Endothelial cell of umbilical vein (primary cell): ENCODE data around the gene CDYL. TPM values are rescaled to one million over a fixed set of nuclear protein-coding genes. Genes with fewer than 3 reads are reported as not detected.

ENCODE experiments used
- BruUV-seq: library from RNA; stranded (reverse); fragments of 400-500 nt; replicated peaks from 2 replicates; lab custom pipeline; 2021; lab: Mats Ljungman, UMichigan
- CTCF ChIA-PET: fragments of 300-600, 350-600 bp; sonication (Branson Sonifier 250); formaldehyde crosslinking; loops from one replicate; lab custom pipeline; 2021; ENCODE audit warnings: antibody characterized with exemption, inconsistent platforms; lab: Charles Lee
- POLR2A ChIA-PET: fragments of 300-600, 350-600 bp; sonication (Branson Sonifier 250); formaldehyde crosslinking; loops from one replicate; lab custom pipeline; 2021; ENCODE audit warnings: antibody characterized with exemption, inconsistent platforms; lab: Charles Lee
- DNase-seq: peaks from one replicate; pipeline ENCODE4 v3.0.0-alpha.2; 2011; ENCODE audit warnings: low read depth, low spot score
- FAIRE-seq: peaks from 2 replicates; lab custom pipeline; 2011; peaks lifted over from hg19 to GRCh38; lab: Jason Lieb, UNC
- H2AFZ ChIP-seq: 2 replicates; pipeline ENCODE4 v1.6.0; 2012; ENCODE audit warnings: low read depth, low read length, control low read depth, inconsistent platforms
- H3K27ac ChIP-seq: 2 replicates; pipeline ENCODE4 v1.5.1; 2011; ENCODE audit warnings: low read depth, mild to moderate bottlenecking, control low read depth, low read length, moderate library complexity; ENCODE audit not compliant: insufficient read depth
- H3K27me3 ChIP-seq, 2 experiments: 2 replicates each; pipeline versions ENCODE4 v1.6.0 to v1.6.1; 2011; ENCODE audit warnings: low read length in 2 of 2, mixed read lengths in 1 of 2; ENCODE audit not compliant: control insufficient read depth in 2 of 2, insufficient read depth in 2 of 2
- H3K36me3 ChIP-seq, 2 experiments: 2 replicates in 1 of 2; 3 replicates in 1 of 2; pipeline ENCODE4 v1.5.1; 2011; ENCODE audit warnings: low read length in 2 of 2, mild to moderate bottlenecking in 1 of 2, moderate library complexity in 1 of 2; ENCODE audit not compliant: control insufficient read depth in 2 of 2, insufficient read depth in 2 of 2; ENCODE audit errors: extremely low read depth in 1 of 2
- H3K4me1 ChIP-seq: 3 replicates; pipeline ENCODE4 v1.5.1; 2011; ENCODE audit warnings: mild to moderate bottlenecking, low read length; ENCODE audit not compliant: control insufficient read depth, insufficient read depth; ENCODE audit errors: extremely low read depth
- H3K4me2 ChIP-seq: 2 replicates; pipeline ENCODE4 v1.6.1; 2011; ENCODE audit warnings: low read length, control low read depth, mixed read lengths; ENCODE audit not compliant: insufficient read depth
- H3K4me3 ChIP-seq, 3 experiments: fragments of 200-600 bp in 1 of 3; sonication (generic), shearing (Covaris generic) in 1 of 3; replicated peaks in 1 of 3; 2 replicates each; pipeline ENCODE4 v1.5.1; 2011 to 2016; ENCODE audit warnings: control low read depth in 3 of 3, low read length in 3 of 3, mild to moderate bottlenecking in 2 of 3, inconsistent platforms in 1 of 3, low read depth in 1 of 3, moderate library complexity in 1 of 3; ENCODE audit not compliant: insufficient read depth in 1 of 3
- H3K79me2 ChIP-seq: 2 replicates; pipeline ENCODE4 v1.6.0; 2012; ENCODE audit warnings: low read length, inconsistent platforms; ENCODE audit not compliant: control insufficient read depth, insufficient read depth
- H3K9ac ChIP-seq: replicated peaks from 2 replicates; pipeline ENCODE3; 2011; ENCODE audit warnings: low read length, control low read depth; ENCODE audit not compliant: insufficient read depth; ENCODE audit errors: extremely low read depth
- H3K9me1 ChIP-seq: replicated peaks from 3 replicates; pipeline ENCODE4 v1.6.0; 2011; ENCODE audit warnings: mild to moderate bottlenecking, low read length; ENCODE audit not compliant: control insufficient read depth, insufficient read depth; ENCODE audit errors: extremely low read depth
- H3K9me3 ChIP-seq: replicated peaks from 2 replicates; pipeline ENCODE4 v1.5.1; 2012; ENCODE audit warnings: low read length, inconsistent platforms; ENCODE audit not compliant: control insufficient read depth, insufficient read depth
- H4K20me1 ChIP-seq: replicated peaks from 2 replicates; pipeline ENCODE3; 2011; ENCODE audit warnings: mild to moderate bottlenecking, low read length; ENCODE audit not compliant: control insufficient read depth, insufficient read depth; ENCODE audit errors: extremely low read depth
- EZH2 ChIP-seq: IDR thresholded peaks from 2 replicates; pipeline ENCODE4 v1.6.1; 2012; ENCODE audit warnings: borderline replicate concordance, low read depth, mild to moderate bottlenecking, moderate library complexity, low read length, inconsistent platforms; ENCODE audit not compliant: severe bottlenecking
- FOS ChIP-seq: IDR thresholded peaks from 2 replicates; pipeline ENCODE4 v1.6.1; 2011; ENCODE audit warnings: mild to moderate bottlenecking, low read length, moderate library complexity, borderline replicate concordance; ENCODE audit not compliant: insufficient read depth
- GATA2 ChIP-seq: IDR thresholded peaks from 2 replicates; pipeline ENCODE4 v1.7.0; 2011; ENCODE audit warnings: low read depth, mild to moderate bottlenecking, moderate library complexity, mixed read lengths, low read length; ENCODE audit not compliant: insufficient read length, insufficient read depth
- JUN ChIP-seq: IDR thresholded peaks from 2 replicates; pipeline ENCODE4 v1.6.1; 2011; ENCODE audit warnings: borderline replicate concordance, low read depth; ENCODE audit not compliant: insufficient read length, insufficient read depth
- MYC ChIP-seq: IDR thresholded peaks from one replicate; pipeline ENCODE4 v1.6.1; 2011; ENCODE audit warnings: mild to moderate bottlenecking, low read depth, low read length
- POLR2A ChIP-seq: IDR thresholded peaks from 2 replicates; pipeline ENCODE4 v1.6.1; 2012; ENCODE audit warnings: low read depth, mild to moderate bottlenecking, control low read depth, low read length
- POLR2AphosphoS5 ChIP-seq: IDR thresholded peaks from 2 replicates; pipeline ENCODE4 v1.6.1; 2012; ENCODE audit warnings: low read depth, mild to moderate bottlenecking, control low read depth, low read length, moderate library complexity; ENCODE audit not compliant: insufficient read depth
- dilution Hi-C: fragments of 300-500 bp; cut with MboI; formaldehyde crosslinking; loops from one replicate; pipeline ENCODE4 v1.15.0; 2019; ENCODE audit warnings: low sequenced_read_pairs; ENCODE audit not compliant: extremely low pct_ligation_motif_present
- intact Hi-C: fragments of 100-400 bp; cut with micrococcal nuclease; formaldehyde crosslinking; loops from one replicate; pipeline ENCODE4 v1.10.0; 2022
- polyA plus RNA-seq, 4 experiments: library from polyadenylated mRNA; depleted of rRNA in 3 of 4; stranded (reverse) in 3 of 4; unstranded in 1 of 4; fragments of >200 nt; gene quantifications; 2 replicates each; pipeline versions ENCODE4 v1.2.1 to v1.2.3, GENCODE V29; 2011 to 2012; ENCODE audit warnings: missing spikeins in 1 of 4
- total RNA-seq: library from RNA; stranded (reverse); gene quantifications from 2 replicates; pipeline ENCODE4 v1.2.3, GENCODE V29; 2021
- TF ChIP-seq, protein P1 (sequence below), 2 donors: IDR thresholded peaks; 1 replicate in 1 of 2; 2 replicates in 1 of 2; pipeline ENCODE4 v1.5.1; 2011; ENCODE audit warnings: low read length in 2 of 2, mild to moderate bottlenecking in 2 of 2, moderate library complexity in 2 of 2, control low read depth in 1 of 2, inconsistent platforms in 1 of 2, low read depth in 1 of 2; ENCODE audit not compliant: insufficient read depth in 1 of 2; ENCODE audit errors: extremely low read depth in 1 of 2
- TF ChIP-seq, protein P2 (sequence below): IDR thresholded peaks from 2 replicates; pipeline ENCODE4 v1.6.1; 2011; ENCODE audit not compliant: insufficient read depth, insufficient read length

CDYL gene
- total and polyA plus RNA-seq, 2 donors (not counting 3 experiments of a cell fraction or from before 2014, with no cell fraction given) = 10.2 to 35.6 TPM

DNA sequence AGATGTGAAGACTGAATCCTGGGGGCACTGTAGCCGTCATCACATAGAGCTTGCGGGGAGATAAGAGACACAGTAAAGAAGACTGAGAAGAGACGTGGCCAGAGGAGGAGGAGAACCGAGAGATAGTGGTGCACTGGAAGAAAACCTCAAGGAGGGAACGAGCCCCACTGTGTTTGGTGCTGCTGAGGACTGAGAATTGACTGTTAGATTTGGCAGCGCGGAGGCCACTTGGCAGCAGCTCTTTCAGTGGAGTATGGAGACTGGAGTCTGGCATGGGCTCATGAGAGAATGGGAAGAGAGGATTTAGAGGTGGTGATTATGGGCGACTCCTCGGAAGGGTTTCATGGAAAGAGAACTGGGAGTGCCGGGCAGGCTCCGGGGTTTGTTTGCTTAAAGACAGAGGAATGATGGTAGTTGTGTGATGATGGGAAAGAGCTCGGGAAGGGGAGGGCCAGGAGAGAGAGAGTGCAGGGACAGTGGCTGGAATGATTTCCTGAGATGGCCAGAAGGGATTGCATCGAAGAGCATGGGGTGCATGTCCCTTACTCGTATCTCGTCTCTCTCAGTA lies 18.0 kb downstream of the CDYL start:
- TF ChIP-seq GATA2 (no peak), POLR2A (no peak), POLR2AphosphoS5 (no peak), FOS (no peak), EZH2 (no peak), MYC (no peak), JUN (no peak)
- TF ChIP-seq, protein P1, sequence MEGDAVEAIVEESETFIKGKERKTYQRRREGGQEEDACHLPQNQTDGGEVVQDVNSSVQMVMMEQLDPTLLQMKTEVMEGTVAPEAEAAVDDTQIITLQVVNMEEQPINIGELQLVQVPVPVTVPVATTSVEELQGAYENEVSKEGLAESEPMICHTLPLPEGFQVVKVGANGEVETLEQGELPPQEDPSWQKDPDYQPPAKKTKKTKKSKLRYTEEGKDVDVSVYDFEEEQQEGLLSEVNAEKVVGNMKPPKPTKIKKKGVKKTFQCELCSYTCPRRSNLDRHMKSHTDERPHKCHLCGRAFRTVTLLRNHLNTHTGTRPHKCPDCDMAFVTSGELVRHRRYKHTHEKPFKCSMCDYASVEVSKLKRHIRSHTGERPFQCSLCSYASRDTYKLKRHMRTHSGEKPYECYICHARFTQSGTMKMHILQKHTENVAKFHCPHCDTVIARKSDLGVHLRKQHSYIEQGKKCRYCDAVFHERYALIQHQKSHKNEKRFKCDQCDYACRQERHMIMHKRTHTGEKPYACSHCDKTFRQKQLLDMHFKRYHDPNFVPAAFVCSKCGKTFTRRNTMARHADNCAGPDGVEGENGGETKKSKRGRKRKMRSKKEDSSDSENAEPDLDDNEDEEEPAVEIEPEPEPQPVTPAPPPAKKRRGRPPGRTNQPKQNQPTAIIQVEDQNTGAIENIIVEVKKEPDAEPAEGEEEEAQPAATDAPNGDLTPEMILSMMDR (IDR thresholded peaks at IDR 0.05; ENCODE audit: extremely low read depth in 1 of 2, insufficient read depth in 1 of 2, low read depth in 1 of 2, low read length in 2 of 2) = no peak
- TF ChIP-seq, protein P2, sequence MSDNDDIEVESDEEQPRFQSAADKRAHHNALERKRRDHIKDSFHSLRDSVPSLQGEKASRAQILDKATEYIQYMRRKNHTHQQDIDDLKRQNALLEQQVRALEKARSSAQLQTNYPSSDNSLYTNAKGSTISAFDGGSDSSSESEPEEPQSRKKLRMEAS = no peak
- DNase-seq = no peak
- no peak for FAIRE-seq
- dilution Hi-C loops (no loop called here), intact Hi-C loops (no loop called here)
- H3K4me3 ChIP-seq = no peak overlapping the region
- peaks cover 2% of the 10 kb centered on the region for H3K4me1 ChIP-seq
- H3K9ac ChIP-seq = no peak overlapping the region
- no peaks in the 10 kb centered on the region for H3K9me1 ChIP-seq
- no peaks in the 10 kb centered on the region for H3K9me3 ChIP-seq
- BruUV-seq = no TSS peak
- no peaks in the 10 kb centered on the region for H3K27me3 ChIP-seq
- H3K27ac ChIP-seq = no peak overlapping the region
- CTCF ChIA-PET = interaction anchor here (1.3 kb wide), 2 partner anchors 8 to 33 kb away, joined by 3 read pairs; no protein-coding TSS in a partner anchor
- POLR2A ChIA-PET = no interaction called here
- peaks cover 13% of the 10 kb centered on the region for H4K20me1 ChIP-seq
- no peak overlapping the region for H3K4me2 ChIP-seq
- H3K79me2 ChIP-seq = peaks cover 76% of the 10 kb centered on the region
- no peaks in the 10 kb centered on the region for H3K36me3 ChIP-seq
- no peak overlapping the region for H2AFZ ChIP-seq
